HCT116 (cell line): ENCODE results near the gene MPV17L.
"Not testable (repeated sequence)": the region's sequence is repeated elsewhere in the genome, so short reads cannot be mapped to it uniquely, and the experiment has no call there.

ENCODE experiments used
- CTCF ChIP-seq, 3 experiments: fragments of 200-600 bp in 1 of 3; sonication (generic) in 1 of 3; IDR thresholded peaks in 2 of 3; conservative IDR thresholded peaks in 1 of 3; 2 replicates each; pipeline ENCODE4 v1.5.1; 2012 to 2017; ENCODE audit warnings: low read depth in 2 of 3, low read length in 2 of 3, antibody characterized with exemption in 1 of 3, borderline replicate concordance in 1 of 3, control low read depth in 1 of 3, mild to moderate bottlenecking in 1 of 3, mixed read lengths in 1 of 3, mixed run types in 1 of 3, moderate library complexity in 1 of 3; ENCODE audit not compliant: insufficient read depth in 1 of 3
- MAX ChIP-seq: IDR thresholded peaks from 2 replicates; pipeline ENCODE4 v1.6.1; 2012
- RAD21 ChIP-seq: IDR thresholded peaks from 2 replicates; pipeline ENCODE4 v1.6.1; 2012; ENCODE audit warnings: low read depth, mild to moderate bottlenecking
- REST ChIP-seq: IDR thresholded peaks from 2 replicates; pipeline ENCODE4 v1.6.1; 2012; ENCODE audit warnings: low read depth
- YY1 ChIP-seq: IDR thresholded peaks from 2 replicates; pipeline ENCODE4 v1.6.1; 2011; ENCODE audit warnings: low read length, low read depth, moderate library complexity, mild to moderate bottlenecking; ENCODE audit not compliant: insufficient replicate concordance; ENCODE audit errors: extremely low read depth

- not testable (repeated sequence) for TF ChIP-seq YY1; MAX; RAD21; REST; CTCF (IDR thresholded peaks at IDR 0.05 in 2 of 3, conservative IDR thresholded peaks at IDR 0.05 in 1 of 3; ENCODE audit: borderline replicate concordance in 1 of 3, insufficient read depth in 1 of 3, low read depth in 2 of 3, low read length in 2 of 3)
Observed at GRCh38 chr16:15348721-15349120, 46.8 kb upstream of the MPV17L start.
